HG03432 (cell line): ENCODE data around the gene ZDHHC8.

Source experiments
- ATAC-seq: cut with Tn5 transposase; IDR thresholded peaks from one replicate; pipeline ENCODE4 v1.9.1; 2021; ENCODE audit warnings: mild to moderate bottlenecking, moderate library complexity; ENCODE audit not compliant: unreplicated experiment

The ZDHHC8 gene

GRCh38 chr22:20128902-20129746 lies 2.5 kb upstream of the ZDHHC8 start:
- no peak for ATAC-seq

- no peak for ATAC-seq
These were observed 1.9 kb upstream of the ZDHHC8 start for GRCh38 chr22:20129747-20130014.

GRCh38 chr22:20130319-20130718 lies 1.3 kb upstream of the ZDHHC8 start:
- no peak for ATAC-seq

GRCh38 chr22:20130731-20131596 lies 640 bp upstream of the ZDHHC8 start:
- peak; percentile 56 for ATAC-seq

- ATAC-seq = peak; percentile 7
These were observed 468 bp downstream of the ZDHHC8 start for GRCh38 chr22:20131859-20132685.

- no peak for ATAC-seq
These were observed 1.2 kb downstream of the ZDHHC8 start for GRCh38 chr22:20132686-20133246.

- no peak for ATAC-seq
These were observed 2.4 kb downstream of the ZDHHC8 start for GRCh38 chr22:20133930-20134549.

GRCh38 chr22:20135265-20135664 lies 3.7 kb downstream of the ZDHHC8 start:
- ATAC-seq = no peak

GRCh38 chr22:20135806-20136602 lies 4.4 kb downstream of the ZDHHC8 start:
- ATAC-seq = no peak

GRCh38 chr22:20136603-20136873 lies 4.9 kb downstream of the ZDHHC8 start:
- no peak for ATAC-seq

- ATAC-seq = no peak
These were observed 5.5 kb downstream of the ZDHHC8 start for GRCh38 chr22:20137113-20137512.

GRCh38 chr22:20137671-20138416 lies 6.2 kb downstream of the ZDHHC8 start:
- ATAC-seq = no peak

GRCh38 chr22:20138417-20138738 lies 6.8 kb downstream of the ZDHHC8 start:
- no peak for ATAC-seq

- no peak for ATAC-seq
These were observed 7.3 kb downstream of the ZDHHC8 start for GRCh38 chr22:20138868-20139267.

GRCh38 chr22:20139391-20140106 lies 7.9 kb downstream of the ZDHHC8 start:
- ATAC-seq = no peak

- no peak for ATAC-seq
These were observed 8.5 kb downstream of the ZDHHC8 start for GRCh38 chr22:20140107-20140445.

- ATAC-seq = no peak
These were observed 8.9 kb downstream of the ZDHHC8 start for GRCh38 chr22:20140521-20140964.

- ATAC-seq = no peak
These were observed 9.8 kb downstream of the ZDHHC8 start for GRCh38 chr22:20141186-20142077.
